ENCODE results near the gene PHACTR3.

Gene PHACTR3

DNA sequence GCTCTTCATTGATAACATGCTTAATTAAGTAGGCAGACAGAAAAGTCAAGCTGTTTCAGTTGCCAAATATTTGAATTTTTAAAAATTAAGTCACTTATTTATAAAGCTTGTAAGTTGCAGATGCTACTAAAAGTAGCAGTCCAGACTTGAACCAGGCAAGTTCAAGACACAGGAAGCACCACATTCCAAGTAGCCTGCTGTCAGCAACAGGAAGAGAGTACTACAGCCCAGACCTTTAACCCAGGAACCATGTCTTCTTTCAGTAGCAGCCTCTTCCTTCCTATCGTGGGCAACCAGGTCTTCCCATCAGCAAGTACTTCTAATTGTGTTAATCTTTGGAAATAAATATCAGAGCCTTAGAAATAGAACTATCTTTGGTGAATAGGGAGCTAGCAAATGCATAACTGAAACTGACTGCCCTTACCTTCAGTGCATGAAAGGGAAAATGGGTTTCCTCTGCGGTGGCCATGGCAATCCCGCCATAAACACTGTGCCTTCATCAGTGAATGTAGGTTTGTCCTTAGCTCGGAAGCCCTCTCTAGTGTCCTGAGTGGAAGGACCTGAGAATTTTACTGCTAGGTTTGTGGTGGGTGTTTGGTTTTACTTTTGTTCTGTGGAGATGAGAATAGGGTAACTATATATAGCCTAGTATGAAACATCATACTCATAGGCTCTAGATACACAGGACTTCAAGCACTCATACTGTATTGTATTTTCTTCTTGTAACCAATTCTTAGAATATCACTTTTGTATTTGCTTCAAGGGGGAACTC lies 233.5 kb downstream of the PHACTR3 start:
- Histone ChIP-seq H3K4me3 (ENCODE audit: low read length) (no peak overlapping the region), H2BK120ac (ENCODE audit: low read depth, low read length) (no peak overlapping the region), H3K79me2 (ENCODE audit: control insufficient read depth, insufficient read depth, low read length) (no peaks in the 10 kb centered on the region), H3K9ac (ENCODE audit: low read length) (no peak overlapping the region), H2AK5ac (ENCODE audit: low read length) (no peak overlapping the region), H3K4me2 (ENCODE audit: low read length) (no peak overlapping the region), H3K27me3 (ENCODE audit: insufficient read depth, low read length, poor library complexity) (no peaks in the 10 kb centered on the region), H2BK5ac (ENCODE audit: low read length) (no peak overlapping the region), H3K79me1 (ENCODE audit: low read length) (no peaks in the 10 kb centered on the region), H3K4me1 (ENCODE audit: control insufficient read depth, low read depth, low read length) (no peaks in the 10 kb centered on the region), H4K5ac (ENCODE audit: low read length) (no peak overlapping the region), H3K18ac (ENCODE audit: low read length) (no peak overlapping the region), H3K23ac (ENCODE audit: low read length) (no peak overlapping the region), H2BK15ac (replicated peaks; ENCODE audit: low read depth) (no peak overlapping the region), H3K27ac (ENCODE audit: low read depth, low read length) (no peak overlapping the region), H4K8ac (ENCODE audit: low read depth, low read length) (no peak overlapping the region), H3K4ac (ENCODE audit: low read depth, low read length) (no peak overlapping the region), H3K36me3 (ENCODE audit: control insufficient read depth, insufficient read depth, low read length) (no peaks in the 10 kb centered on the region), H3K56ac (ENCODE audit: low read length) (no peak overlapping the region)
- peak; percentile 10 for DNase-seq
- no CpG with 5 or more reads among the region's 4 CpGs for WGBS (ENCODE audit: extremely low coverage, insufficient coverage, low lambda C conversion rate)

DNA sequence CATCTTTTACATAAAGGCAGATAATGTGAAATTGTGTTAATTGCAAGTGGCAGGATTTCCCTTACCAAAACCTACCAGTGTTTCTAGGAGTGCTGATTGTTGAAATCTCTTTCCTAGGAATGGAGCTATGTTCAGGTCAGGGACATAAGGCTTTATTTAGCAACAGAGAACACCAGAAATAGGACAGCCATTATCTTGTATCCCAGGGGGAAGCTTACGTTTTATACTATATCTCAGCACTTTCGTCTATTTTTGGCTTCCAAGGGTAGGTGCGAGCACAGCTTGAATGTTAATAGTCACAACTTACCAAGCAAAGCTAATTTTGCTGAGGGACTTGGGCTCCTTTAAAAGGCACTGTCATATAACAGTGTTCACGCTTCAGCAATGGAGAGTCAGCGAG lies 235.1 kb downstream of the PHACTR3 start:
- Histone ChIP-seq H3K23ac (ENCODE audit: low read length) (no peak overlapping the region), H2BK5ac (ENCODE audit: low read length) (no peak overlapping the region), H3K36me3 (ENCODE audit: control insufficient read depth, insufficient read depth, low read length) (no peaks in the 10 kb centered on the region), H3K27ac (ENCODE audit: low read depth, low read length) (no peak overlapping the region), H3K18ac (ENCODE audit: low read length) (no peak overlapping the region), H3K4ac (ENCODE audit: low read depth, low read length) (no peak overlapping the region), H3K79me2 (ENCODE audit: control insufficient read depth, insufficient read depth, low read length) (no peaks in the 10 kb centered on the region), H3K56ac (ENCODE audit: low read length) (no peak overlapping the region), H3K9ac (ENCODE audit: low read length) (no peak overlapping the region), H3K79me1 (ENCODE audit: low read length) (no peaks in the 10 kb centered on the region), H4K8ac (ENCODE audit: low read depth, low read length) (no peak overlapping the region), H3K4me2 (ENCODE audit: low read length) (no peak overlapping the region), H3K27me3 (ENCODE audit: insufficient read depth, low read length, poor library complexity) (no peaks in the 10 kb centered on the region), H2AK5ac (ENCODE audit: low read length) (no peak overlapping the region), H2BK15ac (replicated peaks; ENCODE audit: low read depth) (no peak overlapping the region), H3K4me1 (ENCODE audit: control insufficient read depth, low read depth, low read length) (no peaks in the 10 kb centered on the region), H4K5ac (ENCODE audit: low read length) (no peak overlapping the region), H2BK120ac (ENCODE audit: low read depth, low read length) (no peak overlapping the region), H3K4me3 (ENCODE audit: low read length) (no peak overlapping the region)
- no peak for DNase-seq
- no CpG with 5 or more reads among the region's 5 CpGs for WGBS (ENCODE audit: extremely low coverage, insufficient coverage, low lambda C conversion rate)

DNA sequence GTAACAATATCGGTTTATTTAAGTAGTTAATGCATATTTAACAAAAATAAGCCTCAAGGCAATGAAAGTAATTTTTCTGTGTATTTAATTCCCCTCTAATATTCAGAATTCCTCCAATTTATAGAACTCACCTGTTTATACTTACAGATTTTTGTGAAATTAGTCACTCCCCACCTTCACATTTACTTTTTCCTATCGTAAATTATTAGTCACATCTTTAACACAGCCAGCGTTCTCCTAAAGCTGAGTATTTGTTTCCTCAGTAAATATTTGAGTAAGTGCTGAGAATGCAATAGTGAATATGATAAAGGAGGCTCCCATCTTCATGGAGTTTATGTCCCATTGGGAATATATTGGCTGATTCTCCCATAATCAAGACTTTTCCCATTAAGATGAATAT lies 241.1 kb downstream of the PHACTR3 start:
- H3K27ac ChIP-seq (ENCODE audit: low read depth, low read length) = no peak overlapping the region
- no peaks in the 10 kb centered on the region for H3K27me3 ChIP-seq (ENCODE audit: insufficient read depth, low read length, poor library complexity)
- no peaks in the 10 kb centered on the region for H3K79me2 ChIP-seq (ENCODE audit: control insufficient read depth, insufficient read depth, low read length)
- H3K79me1 ChIP-seq (ENCODE audit: low read length) = no peaks in the 10 kb centered on the region
- H3K56ac ChIP-seq (ENCODE audit: low read length) = no peak overlapping the region
- H2BK120ac ChIP-seq (ENCODE audit: low read depth, low read length) = no peak overlapping the region
- H3K9ac ChIP-seq (ENCODE audit: low read length) = no peak overlapping the region
- no peak overlapping the region for H4K5ac ChIP-seq (ENCODE audit: low read length)
- 100% methylated on average over 1 of the region's 3 CpGs for WGBS (ENCODE audit: extremely low coverage, insufficient coverage, low lambda C conversion rate)
- no peak overlapping the region for H3K4me2 ChIP-seq (ENCODE audit: low read length)
- H3K23ac ChIP-seq (ENCODE audit: low read length) = no peak overlapping the region
- H3K4me1 ChIP-seq (ENCODE audit: control insufficient read depth, low read depth, low read length) = no peaks in the 10 kb centered on the region
- no peak overlapping the region for H4K8ac ChIP-seq (ENCODE audit: low read depth, low read length)
- H3K18ac ChIP-seq (ENCODE audit: low read length) = no peak overlapping the region
- H3K4ac ChIP-seq (ENCODE audit: low read depth, low read length) = no peak overlapping the region
- H3K4me3 ChIP-seq (ENCODE audit: low read length) = no peak overlapping the region
- H3K36me3 ChIP-seq (ENCODE audit: control insufficient read depth, insufficient read depth, low read length) = no peaks in the 10 kb centered on the region
- no peak for DNase-seq
- H2BK15ac ChIP-seq (replicated peaks; ENCODE audit: low read depth) = no peak overlapping the region
- H2AK5ac ChIP-seq (ENCODE audit: low read length) = no peak overlapping the region
- H2BK5ac ChIP-seq (ENCODE audit: low read length) = no peak overlapping the region

DNA sequence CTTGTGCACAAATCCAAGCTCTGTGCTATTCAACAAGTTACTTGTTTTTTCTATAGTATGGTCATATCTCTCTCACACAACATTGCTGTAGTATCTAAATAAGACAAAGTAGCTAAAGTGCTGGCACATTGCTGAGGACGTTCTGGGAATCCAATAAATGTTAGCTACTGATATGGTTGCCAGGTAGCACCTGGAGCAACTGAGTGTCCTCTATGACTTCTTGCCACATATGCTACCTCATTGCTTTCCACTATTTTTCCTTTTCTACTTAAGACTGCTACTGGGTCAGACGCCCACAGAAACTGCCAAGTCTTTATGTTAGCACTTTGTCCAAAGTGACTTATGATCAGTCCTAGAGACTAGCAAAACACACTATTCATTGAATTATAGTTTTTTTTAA lies 243.8 kb downstream of the PHACTR3 start:
- Histone ChIP-seq H3K56ac (ENCODE audit: low read length) (no peak overlapping the region), H3K27ac (ENCODE audit: low read depth, low read length) (no peak overlapping the region), H2BK120ac (ENCODE audit: low read depth, low read length) (no peak overlapping the region), H2AK5ac (ENCODE audit: low read length) (no peak overlapping the region), H3K23ac (ENCODE audit: low read length) (no peak overlapping the region), H3K18ac (ENCODE audit: low read length) (no peak overlapping the region), H3K4ac (ENCODE audit: low read depth, low read length) (no peak overlapping the region), H3K79me1 (ENCODE audit: low read length) (no peaks in the 10 kb centered on the region), H3K4me1 (ENCODE audit: control insufficient read depth, low read depth, low read length) (no peaks in the 10 kb centered on the region), H3K79me2 (ENCODE audit: control insufficient read depth, insufficient read depth, low read length) (no peaks in the 10 kb centered on the region), H3K27me3 (ENCODE audit: insufficient read depth, low read length, poor library complexity) (no peaks in the 10 kb centered on the region), H3K4me3 (ENCODE audit: low read length) (no peak overlapping the region), H4K8ac (ENCODE audit: low read depth, low read length) (no peak overlapping the region), H2BK5ac (ENCODE audit: low read length) (no peak overlapping the region), H3K4me2 (ENCODE audit: low read length) (no peak overlapping the region), H2BK15ac (replicated peaks; ENCODE audit: low read depth) (no peak overlapping the region), H3K36me3 (ENCODE audit: control insufficient read depth, insufficient read depth, low read length) (no peaks in the 10 kb centered on the region), H4K5ac (ENCODE audit: low read length) (no peak overlapping the region), H3K9ac (ENCODE audit: low read length) (no peak overlapping the region)
- WGBS (ENCODE audit: extremely low coverage, insufficient coverage, low lambda C conversion rate) = no CpG with 5 or more reads among the region's 2 CpGs
- no peak for DNase-seq

DNA sequence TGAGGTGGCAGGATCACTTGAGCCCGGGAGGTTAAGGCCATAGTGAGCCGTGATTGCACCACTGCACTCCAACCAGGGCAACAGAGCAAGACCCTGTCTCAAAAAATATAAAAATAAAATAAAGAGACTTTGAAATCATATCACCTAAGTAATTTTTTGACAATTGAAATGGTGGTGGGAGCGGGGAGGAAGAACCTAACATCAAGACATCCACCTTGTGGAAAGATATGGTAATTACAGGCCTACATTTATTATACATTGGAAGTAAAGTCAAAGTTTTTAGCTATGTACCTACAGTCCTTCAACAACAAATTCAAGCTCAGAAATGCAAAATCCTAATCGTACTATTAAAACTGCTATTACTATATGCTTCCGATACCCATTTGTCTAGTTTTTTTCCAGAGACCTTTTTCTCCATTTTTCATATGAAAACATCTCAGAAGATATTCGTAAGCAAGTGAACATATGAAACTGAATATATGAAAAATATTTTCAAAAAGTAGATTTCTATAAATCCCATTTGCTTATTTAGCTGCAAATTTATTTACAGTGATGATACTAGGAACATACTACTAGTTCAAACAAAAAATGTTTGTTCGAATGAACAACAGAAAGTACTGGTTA lies 245.8 kb downstream of the PHACTR3 start:
- Histone ChIP-seq H3K56ac (ENCODE audit: low read length) (no peak overlapping the region), H3K4me1 (ENCODE audit: control insufficient read depth, low read depth, low read length) (no peaks in the 10 kb centered on the region), H3K36me3 (ENCODE audit: control insufficient read depth, insufficient read depth, low read length) (no peaks in the 10 kb centered on the region), H2BK120ac (ENCODE audit: low read depth, low read length) (no peak overlapping the region), H3K79me1 (ENCODE audit: low read length) (no peaks in the 10 kb centered on the region), H3K27ac (ENCODE audit: low read depth, low read length) (no peak overlapping the region), H3K18ac (ENCODE audit: low read length) (no peak overlapping the region), H3K4me2 (ENCODE audit: low read length) (no peak overlapping the region), H2BK15ac (replicated peaks; ENCODE audit: low read depth) (no peak overlapping the region), H3K27me3 (ENCODE audit: insufficient read depth, low read length, poor library complexity) (no peaks in the 10 kb centered on the region), H2AK5ac (ENCODE audit: low read length) (no peak overlapping the region), H4K8ac (ENCODE audit: low read depth, low read length) (no peak overlapping the region), H3K9ac (ENCODE audit: low read length) (no peak overlapping the region), H4K5ac (ENCODE audit: low read length) (no peak overlapping the region), H3K4me3 (ENCODE audit: low read length) (no peak overlapping the region), H3K4ac (ENCODE audit: low read depth, low read length) (no peak overlapping the region), H3K23ac (ENCODE audit: low read length) (no peak overlapping the region), H2BK5ac (ENCODE audit: low read length) (no peak overlapping the region), H3K79me2 (ENCODE audit: control insufficient read depth, insufficient read depth, low read length) (no peaks in the 10 kb centered on the region)
- WGBS (ENCODE audit: extremely low coverage, insufficient coverage, low lambda C conversion rate) = no CpG with 5 or more reads among the region's 7 CpGs
- DNase-seq = peak; percentile 46
